HG03442 (cell line): ENCODE results near the gene BCKDHB.

Experiments used
- ATAC-seq: cut with Tn5 transposase; IDR thresholded peaks from one replicate; pipeline ENCODE4 v1.9.1; 2021; ENCODE audit warnings: mild to moderate bottlenecking, moderate library complexity; ENCODE audit not compliant: unreplicated experiment

Gene BCKDHB

GRCh38 chr6:80366051-80366450 is 259.6 kb downstream of the BCKDHB start:
- ATAC-seq = no peak

- no peak for ATAC-seq
Measured at GRCh38 chr6:80366714-80367113, 260.2 kb downstream of the BCKDHB start.

GRCh38 chr6:80376411-80376810 is 269.9 kb downstream of the BCKDHB start:
- no peak for ATAC-seq

DNA sequence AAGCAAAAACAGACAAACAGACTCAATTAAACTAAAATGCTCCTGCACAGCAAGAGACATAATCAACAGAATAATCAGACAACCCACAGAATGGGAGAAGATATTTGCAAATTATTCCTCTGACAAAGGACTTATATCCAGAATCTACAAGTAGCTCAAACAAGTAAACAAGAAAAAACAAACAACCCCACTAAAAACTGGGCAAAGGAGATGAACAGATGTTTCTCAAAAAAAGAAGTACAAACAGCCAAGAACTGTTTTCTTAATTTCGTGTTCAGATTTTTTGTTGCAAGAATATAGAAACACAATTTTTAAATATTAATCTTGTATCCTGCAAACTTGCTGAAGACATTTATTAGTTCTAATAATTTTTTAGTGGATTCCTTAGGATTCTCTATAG is 274.1 kb downstream of the BCKDHB start:
- ATAC-seq = no peak

DNA sequence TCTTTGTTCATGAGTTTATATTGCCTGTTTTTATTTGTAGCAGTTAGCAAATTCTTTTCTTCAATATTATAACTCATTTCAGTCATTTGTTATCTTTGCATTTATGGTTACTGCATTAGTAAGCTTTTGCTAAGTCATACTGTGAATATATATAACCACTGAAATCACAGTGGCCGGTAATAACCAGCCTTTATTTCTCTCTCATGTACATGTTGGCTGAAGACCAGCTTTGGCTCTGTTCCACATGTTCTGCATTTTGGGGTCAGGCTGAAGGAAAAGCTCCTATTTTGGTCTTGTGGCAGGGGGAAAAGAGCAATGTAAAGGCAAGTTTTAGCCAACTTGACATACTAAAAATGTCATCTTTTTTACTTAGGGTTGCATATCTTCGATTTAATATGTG is 276.3 kb downstream of the BCKDHB start:
- no peak for ATAC-seq

- ATAC-seq = peak; percentile 52
Measured at GRCh38 chr6:80388507-80388906, 282.0 kb downstream of the BCKDHB start.
